ENCODE results near the gene IL17D.
"Not testable (repeated sequence)": the region's sequence is repeated elsewhere in the genome, so short reads cannot be mapped to it uniquely, and the experiment has no call there.

The IL17D gene, protein sequence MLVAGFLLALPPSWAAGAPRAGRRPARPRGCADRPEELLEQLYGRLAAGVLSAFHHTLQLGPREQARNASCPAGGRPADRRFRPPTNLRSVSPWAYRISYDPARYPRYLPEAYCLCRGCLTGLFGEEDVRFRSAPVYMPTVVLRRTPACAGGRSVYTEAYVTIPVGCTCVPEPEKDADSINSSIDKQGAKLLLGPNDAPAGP
- long read RNA-seq, donor 1, result 0 reads
- long read RNA-seq, donor 2, partial matches to known transcripts, result 10 of 10 reads
- long read RNA-seq, donor 2, other reads (novel, unspliced or antisense), result 0 of 10 reads
- long read RNA-seq, donor 3, result 0 reads
- long read RNA-seq, donor 4, result 0 reads
- long read RNA-seq, donor 5, partial matches to known transcripts, result 0 of 1 reads
- long read RNA-seq, donor 5, other reads (novel, unspliced or antisense), result 0 of 1 reads
- long read RNA-seq, donor 6, result 0 reads
- long read RNA-seq, donor 7, partial matches to known transcripts, result 5 of 6 reads
- long read RNA-seq, donor 7, other reads (novel, unspliced or antisense), result 0 of 6 reads
- long read RNA-seq, donor 8, partial matches to known transcripts, result 21 of 28 reads
- long read RNA-seq, donor 8, other reads (novel, unspliced or antisense), result 7 of 28 reads

DNA sequence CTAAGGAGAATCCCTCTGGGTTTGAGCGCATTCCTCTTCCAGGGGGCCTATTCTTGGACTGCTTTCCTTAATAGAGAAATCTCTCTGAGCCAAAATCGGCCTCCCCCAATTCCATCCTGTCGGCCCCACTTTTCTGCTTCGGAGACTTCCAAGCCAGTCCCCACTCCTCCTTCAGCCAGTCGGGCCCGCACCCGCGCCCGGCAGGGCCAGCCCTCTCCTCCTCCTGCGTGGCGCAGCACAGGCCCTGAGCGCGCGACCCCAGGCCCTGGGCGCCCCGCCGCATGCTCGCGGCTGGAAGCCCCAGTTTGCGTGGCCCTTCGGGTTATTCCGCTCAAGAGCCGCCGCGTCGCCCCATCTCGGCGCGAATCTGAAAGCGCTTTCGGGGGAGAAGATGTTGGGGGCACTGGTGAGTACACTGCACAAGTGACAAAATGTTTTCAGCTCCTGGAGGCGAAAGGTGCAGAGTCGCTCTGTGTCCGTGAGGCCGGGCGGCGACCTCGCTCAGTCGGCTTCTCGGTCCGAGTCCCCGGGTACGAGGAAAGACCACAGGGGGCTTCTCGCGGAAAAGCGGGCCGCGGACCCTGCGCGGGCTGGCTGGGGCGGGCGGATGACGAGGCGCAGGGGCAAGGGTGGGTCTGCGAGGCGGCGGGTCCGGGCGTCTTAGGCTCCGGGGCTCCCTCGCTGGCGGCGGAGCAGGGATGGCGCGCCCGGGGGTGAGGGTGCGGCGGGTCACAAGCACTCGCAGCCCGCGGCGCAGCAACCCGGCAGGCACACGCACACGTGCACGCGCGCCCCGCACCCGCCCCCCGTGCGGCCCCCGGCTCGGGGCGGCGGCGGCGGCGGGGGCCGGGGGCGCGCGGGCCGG is at the start of gene IL17D:
Gene IL17D (plus strand): TSS at position 785 of the 865 bp plus-strand sequence. CDS start 303 bp downstream, outside the sequence.
- DNase-seq, result peak; percentile 86

GRCh38 chr13:20654156-20654555 is 49.3 kb upstream of the IL17D start:
- no peak for DNase-seq

- no peak for DNase-seq
Observed at GRCh38 chr13:20658451-20659040, 45.0 kb upstream of the IL17D start.

DNA sequence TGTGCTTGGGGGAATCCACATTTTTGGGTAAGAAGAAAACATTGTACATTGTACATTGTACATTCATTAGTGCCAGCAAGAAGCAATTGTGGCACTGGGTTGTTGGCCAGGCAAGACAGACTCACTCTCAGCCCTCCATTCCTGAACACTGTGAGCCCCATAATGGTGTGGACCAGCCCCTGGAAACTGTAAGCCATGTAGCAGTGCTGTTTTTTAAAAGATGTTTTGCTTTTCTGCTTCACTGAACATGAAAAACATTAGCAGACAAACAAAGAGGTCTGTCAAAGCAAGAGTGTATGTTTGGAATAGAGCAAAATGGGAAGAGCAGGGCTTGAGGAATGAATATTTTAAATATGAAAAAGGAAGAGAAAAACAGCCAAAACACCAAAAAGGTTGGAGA is 39.1 kb upstream of the IL17D start:
- no peak for DNase-seq

DNA sequence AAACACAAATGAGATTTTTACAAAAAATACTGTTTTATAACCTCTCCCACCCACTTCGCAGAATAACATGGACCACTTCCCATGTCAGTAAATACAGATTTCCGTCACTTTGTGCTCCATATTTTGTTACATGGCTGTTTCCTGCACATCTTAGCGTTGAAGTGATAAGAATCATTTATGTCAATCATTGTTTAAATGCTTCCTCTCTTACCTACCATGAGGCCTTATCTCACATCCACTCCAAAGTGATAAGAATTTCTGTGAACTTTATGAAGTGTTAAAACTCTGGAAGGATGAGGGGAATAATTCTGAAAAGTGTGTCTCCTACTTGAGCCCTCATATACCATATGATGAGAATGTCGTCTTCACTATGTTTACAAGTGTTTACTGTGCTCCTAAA is 36.6 kb upstream of the IL17D start:
- DNase-seq, result no peak

- DNase-seq, result no peak
Observed at GRCh38 chr13:20667857-20668437, 35.6 kb upstream of the IL17D start.

- DNase-seq, result no peak
Observed at GRCh38 chr13:20669162-20669561, 34.3 kb upstream of the IL17D start.

GRCh38 chr13:20671789-20672188 is 31.7 kb upstream of the IL17D start:
- DNase-seq, result no peak

- no peak for DNase-seq
Observed at GRCh38 chr13:20672772-20673171, 30.7 kb upstream of the IL17D start.

DNA sequence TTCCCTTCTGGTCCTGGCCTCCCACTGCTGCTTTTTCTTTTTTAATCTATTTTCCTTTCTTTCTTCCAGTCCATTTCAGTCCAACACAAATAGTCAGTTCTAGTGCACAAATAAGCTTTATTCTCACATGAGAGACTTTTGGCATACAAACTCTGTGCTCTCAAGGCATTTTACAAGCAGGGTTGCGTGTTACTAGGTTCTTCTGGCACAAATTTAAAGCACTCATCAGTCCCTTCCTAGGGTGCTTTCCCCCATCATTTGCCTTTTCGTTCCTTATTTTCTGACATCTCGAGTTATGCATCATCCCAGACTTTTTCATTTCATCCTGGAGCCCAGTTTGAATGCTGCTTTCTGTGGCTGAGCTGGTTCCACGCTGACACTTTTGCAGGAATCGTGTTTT is 29.8 kb upstream of the IL17D start:
- no peak for DNase-seq

GRCh38 chr13:20676213-20676612 is 27.3 kb upstream of the IL17D start:
- DNase-seq, result no peak

- not testable (repeated sequence) for DNase-seq
Observed at GRCh38 chr13:20678606-20679005, 24.9 kb upstream of the IL17D start.

GRCh38 chr13:20679879-20680278 is 23.6 kb upstream of the IL17D start:
- DNase-seq, result no peak

GRCh38 chr13:20680416-20681080 is 23.0 kb upstream of the IL17D start:
- no peak for DNase-seq

DNA sequence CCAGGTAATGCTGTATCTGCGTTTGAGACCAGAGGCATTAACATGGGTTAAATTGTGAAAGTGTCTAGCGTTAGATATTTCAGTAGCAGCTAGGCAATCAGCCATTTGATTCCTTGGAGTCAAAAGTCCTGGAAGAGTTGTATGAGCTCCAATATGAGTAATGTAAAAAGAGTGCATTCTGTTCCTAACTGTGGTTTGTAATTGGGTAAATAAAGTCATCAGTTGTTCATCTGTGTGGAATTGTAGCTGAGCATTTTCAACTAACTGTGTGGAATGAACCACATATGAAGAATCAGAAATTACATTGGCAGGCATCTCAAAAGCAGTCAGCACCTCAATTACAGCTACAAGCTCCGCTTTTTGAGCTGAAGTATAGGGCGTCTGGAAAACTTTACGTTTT is 22.0 kb upstream of the IL17D start:
- DNase-seq, result not testable (repeated sequence)

- no peak for DNase-seq
Observed at GRCh38 chr13:20682061-20682460, 21.4 kb upstream of the IL17D start.

DNA sequence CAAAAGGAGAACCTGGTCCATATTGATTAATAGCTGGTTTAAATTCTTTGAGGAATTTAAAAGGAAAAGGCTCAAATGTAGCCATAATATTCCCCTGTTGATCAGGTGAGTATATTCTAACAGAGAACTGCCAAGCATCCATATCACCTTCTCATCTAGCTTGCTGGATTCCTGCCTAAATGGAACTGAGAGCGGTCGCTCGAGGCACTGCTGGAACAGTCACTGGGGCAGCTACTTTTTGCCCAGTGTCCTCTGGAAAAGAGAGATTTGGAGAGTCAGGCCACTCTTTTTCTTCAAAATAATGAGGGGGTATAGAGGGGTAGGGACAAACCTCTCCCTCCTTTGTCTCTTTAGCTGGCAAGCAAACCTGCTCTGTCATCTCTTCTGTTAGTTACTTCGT is 19.5 kb upstream of the IL17D start:
- no peak for DNase-seq

DNA sequence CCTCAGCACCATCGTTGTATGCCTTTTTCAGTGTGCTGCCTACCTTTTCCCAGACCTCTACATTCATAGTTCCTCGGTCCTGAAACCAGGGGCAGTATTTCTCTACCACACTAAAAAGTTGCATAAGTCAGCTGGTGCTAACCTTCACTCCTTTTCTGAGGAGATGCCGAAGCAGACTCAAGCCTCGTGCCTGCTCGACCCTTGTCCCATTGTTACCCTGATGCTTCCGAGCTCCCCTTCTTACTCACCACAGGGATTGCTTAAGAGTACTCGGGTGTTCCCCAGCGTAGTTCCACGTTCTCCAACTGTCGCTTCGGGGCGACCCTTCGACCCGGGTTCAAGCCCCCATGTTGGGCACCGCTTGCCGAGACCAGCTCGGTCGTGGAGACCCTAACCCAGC is 19.0 kb upstream of the IL17D start:
- DNase-seq, result no peak

DNA sequence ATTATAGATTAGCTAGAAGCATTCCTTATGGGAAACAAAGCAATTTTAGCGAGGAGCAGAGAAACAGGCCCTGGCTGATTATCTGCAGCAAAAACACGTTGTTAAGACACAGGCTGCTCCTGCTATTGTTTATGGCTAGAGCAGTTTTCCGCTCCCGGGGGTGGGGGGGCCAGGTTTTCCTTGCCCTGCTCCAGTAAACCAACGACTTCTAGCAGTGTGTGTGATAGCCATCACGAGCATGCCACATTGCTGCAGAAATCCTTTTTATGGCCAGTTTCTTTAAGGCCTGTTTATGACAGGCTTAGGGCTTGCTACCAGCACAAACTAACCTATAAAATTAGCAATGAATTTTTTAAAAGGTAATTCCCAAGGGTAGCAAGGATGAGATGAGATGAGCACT is 18.4 kb upstream of the IL17D start:
- DNase-seq, result no peak

DNA sequence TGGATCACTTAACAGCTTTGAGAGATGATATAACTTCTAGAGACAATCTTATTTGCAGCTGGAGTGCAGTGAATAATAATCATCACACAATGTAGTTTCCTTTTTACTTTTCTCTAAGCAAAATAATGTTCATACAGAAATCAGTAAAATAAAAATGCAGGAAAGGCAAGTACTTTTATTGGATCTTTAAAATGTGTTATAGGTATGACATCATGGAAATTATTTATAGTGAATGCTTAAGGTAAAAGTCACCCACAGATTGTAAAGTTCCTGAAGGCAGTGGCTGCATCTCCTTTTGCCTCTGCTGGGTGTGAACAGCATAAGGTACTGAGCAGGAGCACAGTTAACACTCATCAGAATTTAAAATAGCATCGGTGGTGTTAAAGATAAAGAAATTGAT is 17.3 kb upstream of the IL17D start:
- DNase-seq, result no peak

- DNase-seq, result no peak
Observed at GRCh38 chr13:20686863-20687579, 16.5 kb upstream of the IL17D start.

Measured in right kidney (tissue), 9 donors.